ENCODE results near the gene GTF2H4.

DNA sequence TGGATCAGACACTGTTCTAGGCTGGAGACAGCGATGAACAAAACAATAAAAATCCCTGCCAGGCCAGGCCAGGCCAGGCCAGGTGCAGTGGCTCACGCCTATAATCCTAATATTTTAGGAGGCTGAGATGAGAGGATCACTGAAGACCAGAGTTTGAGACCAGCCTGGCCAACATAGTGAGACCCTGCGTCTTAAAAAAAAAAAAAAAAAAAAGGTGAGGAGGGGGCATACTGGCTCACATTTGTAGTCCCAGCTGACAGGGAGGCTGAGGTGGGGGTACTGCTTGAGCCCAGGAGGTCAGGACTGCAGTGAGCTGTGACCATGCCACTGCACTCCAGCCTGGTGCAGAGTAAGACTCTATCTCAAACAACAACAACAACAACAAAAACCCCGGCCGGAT, 37.3 kb downstream of the GTF2H4 start:
- TF ChIP-seq EP300 (conservative IDR thresholded peaks at IDR 0.05; ENCODE audit: poor library complexity, severe bottlenecking) = no peak
- no peak for TF ChIP-seq POLR2AphosphoS5 (IDR thresholded peaks at IDR 0.05)
